Thyroid gland (tissue), 4 donors: ENCODE measurements around the gene RPA3.

ENCODE experiments used
- POLR2A ChIP-seq, 2 donors: fragments of 450-650 bp; IDR thresholded peaks; one replicate each; pipeline ENCODE4 v1.6.1; 2017; ENCODE audit warnings: antibody characterized with exemption in 2 of 2, mild to moderate bottlenecking in 2 of 2, moderate library complexity in 1 of 2
- TF ChIP-seq, protein P1 (sequence below), 6 experiments: fragments of 200-600 bp in 3 of 6; fragments of 450-650 bp in 3 of 6; sonication (generic) in 3 of 6; IDR thresholded peaks; one replicate each; pipeline ENCODE4 v1.5.1; 2016 to 2019; ENCODE audit warnings: antibody characterized with exemption in 6 of 6, mild to moderate bottlenecking in 2 of 6, inconsistent platforms in 1 of 6, moderate library complexity in 1 of 6

DNA sequence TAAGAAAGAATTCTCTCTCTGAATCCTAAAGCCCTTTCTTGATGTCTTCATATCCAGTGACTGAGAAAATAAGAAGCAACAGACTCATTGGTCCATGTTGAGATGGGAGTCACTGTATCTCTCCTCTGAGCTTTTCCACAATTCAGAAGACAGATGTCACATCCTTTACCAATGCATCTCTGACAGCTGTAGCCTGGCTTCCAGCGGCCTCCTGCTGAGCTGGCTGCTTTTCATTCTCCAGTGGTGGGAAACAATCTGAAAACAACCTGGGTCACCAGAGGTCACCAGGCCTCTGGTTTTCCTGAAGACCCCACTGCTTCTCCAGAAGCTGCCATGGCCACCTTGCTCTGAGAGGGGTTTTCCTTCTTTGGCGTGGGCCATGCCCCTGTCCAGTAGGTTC lies 18.3 kb upstream of the RPA3 start:
- TF ChIP-seq, protein P1, sequence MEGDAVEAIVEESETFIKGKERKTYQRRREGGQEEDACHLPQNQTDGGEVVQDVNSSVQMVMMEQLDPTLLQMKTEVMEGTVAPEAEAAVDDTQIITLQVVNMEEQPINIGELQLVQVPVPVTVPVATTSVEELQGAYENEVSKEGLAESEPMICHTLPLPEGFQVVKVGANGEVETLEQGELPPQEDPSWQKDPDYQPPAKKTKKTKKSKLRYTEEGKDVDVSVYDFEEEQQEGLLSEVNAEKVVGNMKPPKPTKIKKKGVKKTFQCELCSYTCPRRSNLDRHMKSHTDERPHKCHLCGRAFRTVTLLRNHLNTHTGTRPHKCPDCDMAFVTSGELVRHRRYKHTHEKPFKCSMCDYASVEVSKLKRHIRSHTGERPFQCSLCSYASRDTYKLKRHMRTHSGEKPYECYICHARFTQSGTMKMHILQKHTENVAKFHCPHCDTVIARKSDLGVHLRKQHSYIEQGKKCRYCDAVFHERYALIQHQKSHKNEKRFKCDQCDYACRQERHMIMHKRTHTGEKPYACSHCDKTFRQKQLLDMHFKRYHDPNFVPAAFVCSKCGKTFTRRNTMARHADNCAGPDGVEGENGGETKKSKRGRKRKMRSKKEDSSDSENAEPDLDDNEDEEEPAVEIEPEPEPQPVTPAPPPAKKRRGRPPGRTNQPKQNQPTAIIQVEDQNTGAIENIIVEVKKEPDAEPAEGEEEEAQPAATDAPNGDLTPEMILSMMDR (IDR thresholded peaks at IDR 0.05) = no peak
- no peak for TF ChIP-seq POLR2A (IDR thresholded peaks at IDR 0.05)
